ENCODE data around the gene GPR35.

The GPR35 gene

DNA sequence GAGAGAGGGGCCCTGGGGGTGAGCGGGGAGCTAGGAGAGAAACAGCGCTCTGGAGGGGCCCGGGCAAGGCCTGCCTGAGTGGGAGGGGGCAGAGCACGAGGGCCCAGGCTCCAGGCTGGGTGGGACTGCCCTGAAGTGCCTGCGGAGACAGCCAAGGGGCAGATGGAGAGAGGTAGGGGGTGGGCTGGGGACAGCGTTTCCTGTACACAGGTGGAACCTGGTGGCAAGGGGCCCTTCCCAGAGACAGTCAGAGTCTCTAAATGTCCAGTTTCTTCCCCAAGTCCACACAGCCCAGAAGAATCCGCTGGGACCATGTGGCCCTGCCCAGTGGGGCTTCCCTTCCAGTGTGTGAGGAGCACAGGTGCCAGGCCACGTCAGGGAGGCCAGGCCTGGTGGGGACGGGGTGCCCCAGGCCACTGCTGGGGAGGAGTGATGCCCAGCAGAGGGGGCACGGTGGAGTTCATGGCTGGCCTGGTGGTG lies 1.7 kb upstream of the GPR35 start:
- TF ChIP-seq, protein P1, sequence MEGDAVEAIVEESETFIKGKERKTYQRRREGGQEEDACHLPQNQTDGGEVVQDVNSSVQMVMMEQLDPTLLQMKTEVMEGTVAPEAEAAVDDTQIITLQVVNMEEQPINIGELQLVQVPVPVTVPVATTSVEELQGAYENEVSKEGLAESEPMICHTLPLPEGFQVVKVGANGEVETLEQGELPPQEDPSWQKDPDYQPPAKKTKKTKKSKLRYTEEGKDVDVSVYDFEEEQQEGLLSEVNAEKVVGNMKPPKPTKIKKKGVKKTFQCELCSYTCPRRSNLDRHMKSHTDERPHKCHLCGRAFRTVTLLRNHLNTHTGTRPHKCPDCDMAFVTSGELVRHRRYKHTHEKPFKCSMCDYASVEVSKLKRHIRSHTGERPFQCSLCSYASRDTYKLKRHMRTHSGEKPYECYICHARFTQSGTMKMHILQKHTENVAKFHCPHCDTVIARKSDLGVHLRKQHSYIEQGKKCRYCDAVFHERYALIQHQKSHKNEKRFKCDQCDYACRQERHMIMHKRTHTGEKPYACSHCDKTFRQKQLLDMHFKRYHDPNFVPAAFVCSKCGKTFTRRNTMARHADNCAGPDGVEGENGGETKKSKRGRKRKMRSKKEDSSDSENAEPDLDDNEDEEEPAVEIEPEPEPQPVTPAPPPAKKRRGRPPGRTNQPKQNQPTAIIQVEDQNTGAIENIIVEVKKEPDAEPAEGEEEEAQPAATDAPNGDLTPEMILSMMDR (IDR thresholded peaks at IDR 0.05; ENCODE audit: borderline replicate concordance, control extremely low read depth, extremely low read depth, insufficient read depth, missing control alignments) = no peak
- in situ Hi-C loops (cut with MboI; ENCODE audit: low sequenced_read_pairs, unreplicated experiment) = no loop called here
- no peak for DNase-seq (ENCODE audit: low spot score)

DNA sequence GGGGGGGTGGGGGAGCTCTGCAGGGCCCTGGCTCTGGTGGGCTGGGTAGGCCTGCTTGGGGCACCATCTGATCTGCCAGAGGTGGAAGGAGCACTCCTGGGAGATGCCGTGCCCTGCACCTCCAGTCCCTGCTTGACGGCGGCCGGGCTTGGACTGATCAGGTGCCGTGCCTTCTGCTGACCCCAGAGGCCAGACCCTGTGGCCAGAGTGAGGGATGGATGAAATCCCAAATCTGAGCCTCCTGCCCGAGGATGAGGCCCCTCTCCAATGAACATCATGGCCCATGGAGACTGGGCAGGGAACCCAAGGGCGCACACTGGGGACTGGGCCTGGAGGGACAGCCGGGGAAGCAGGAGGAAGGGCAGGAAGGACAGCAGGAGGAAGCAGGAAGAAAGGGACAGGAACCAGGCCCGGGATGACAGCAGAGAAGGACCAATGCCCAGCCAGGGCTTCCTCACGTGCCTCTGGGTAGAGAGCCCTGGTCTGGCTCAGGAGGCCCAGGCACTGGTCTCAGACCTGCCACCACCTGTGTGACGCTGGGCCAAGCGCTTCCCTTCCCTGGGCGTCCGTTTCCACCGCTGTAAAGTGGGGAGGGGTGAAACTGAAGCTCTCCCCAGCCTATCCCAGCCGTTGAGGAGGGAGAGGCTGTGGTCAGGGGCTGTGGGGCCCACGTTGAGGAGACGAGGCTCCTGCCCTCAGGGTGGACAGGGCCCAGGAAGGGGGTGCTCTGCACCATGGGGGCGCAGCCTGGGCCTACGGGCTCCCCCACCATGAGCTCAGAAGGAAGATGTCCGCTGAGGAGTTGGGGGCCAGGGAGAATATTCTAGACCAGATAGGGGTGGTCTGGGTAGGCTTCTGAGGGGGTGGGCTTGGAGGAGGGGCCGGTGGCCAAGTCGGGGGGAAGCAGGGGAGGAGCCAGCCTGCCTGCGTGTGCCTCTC lies 1.0 kb upstream of the GPR35 start:
- TF ChIP-seq, protein P1 (IDR thresholded peaks at IDR 0.05; ENCODE audit: borderline replicate concordance, control extremely low read depth, extremely low read depth, insufficient read depth, missing control alignments) = no peak
- in situ Hi-C loops (cut with MboI; ENCODE audit: low sequenced_read_pairs, unreplicated experiment) = no loop called here
- no peak for DNase-seq (ENCODE audit: low spot score)

DNA sequence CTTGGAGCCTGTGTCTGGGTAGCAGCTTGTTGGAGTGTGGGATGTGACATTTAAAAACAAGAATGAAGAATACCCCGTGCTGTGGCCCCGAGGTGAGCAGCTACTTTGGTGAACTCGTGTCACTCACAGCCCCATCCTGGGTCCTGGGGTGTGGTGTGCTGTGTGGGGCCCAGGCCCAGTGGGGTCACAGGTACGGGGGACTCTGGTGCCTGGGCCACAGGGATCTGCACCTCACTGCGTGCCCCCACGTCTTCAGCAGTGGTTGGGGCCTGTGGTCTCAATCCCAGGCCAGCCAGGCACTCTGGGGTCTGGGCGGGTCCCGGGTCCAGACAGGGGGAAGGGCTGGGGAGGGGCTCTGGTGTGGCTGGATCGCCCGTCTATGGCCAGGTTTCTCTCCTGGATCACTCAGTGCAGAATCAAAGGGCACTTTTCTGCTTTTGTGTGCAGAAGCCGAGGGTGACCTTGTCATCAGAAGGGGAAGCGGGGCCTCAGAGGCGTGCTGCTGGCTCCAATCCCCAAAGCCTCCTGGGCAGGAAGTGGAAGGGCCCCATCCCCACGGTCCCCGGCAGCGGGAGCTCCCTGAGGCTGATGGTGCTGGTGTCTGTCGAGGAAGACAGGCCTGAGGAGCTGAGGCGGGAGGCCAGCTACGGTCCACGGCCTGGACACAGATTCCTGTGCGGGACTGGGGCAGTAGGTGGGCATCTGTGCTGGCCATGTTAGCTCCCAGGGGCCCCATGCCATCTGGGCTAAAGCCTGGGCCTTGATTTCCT lies 1.4 kb downstream of the GPR35 start:
- no peak for DNase-seq (ENCODE audit: low spot score)
- in situ Hi-C loops (cut with MboI; ENCODE audit: low sequenced_read_pairs, unreplicated experiment) = no loop called here
- TF ChIP-seq, protein P1 (IDR thresholded peaks at IDR 0.05; ENCODE audit: borderline replicate concordance, control extremely low read depth, extremely low read depth, insufficient read depth, missing control alignments) = no peak

DNA sequence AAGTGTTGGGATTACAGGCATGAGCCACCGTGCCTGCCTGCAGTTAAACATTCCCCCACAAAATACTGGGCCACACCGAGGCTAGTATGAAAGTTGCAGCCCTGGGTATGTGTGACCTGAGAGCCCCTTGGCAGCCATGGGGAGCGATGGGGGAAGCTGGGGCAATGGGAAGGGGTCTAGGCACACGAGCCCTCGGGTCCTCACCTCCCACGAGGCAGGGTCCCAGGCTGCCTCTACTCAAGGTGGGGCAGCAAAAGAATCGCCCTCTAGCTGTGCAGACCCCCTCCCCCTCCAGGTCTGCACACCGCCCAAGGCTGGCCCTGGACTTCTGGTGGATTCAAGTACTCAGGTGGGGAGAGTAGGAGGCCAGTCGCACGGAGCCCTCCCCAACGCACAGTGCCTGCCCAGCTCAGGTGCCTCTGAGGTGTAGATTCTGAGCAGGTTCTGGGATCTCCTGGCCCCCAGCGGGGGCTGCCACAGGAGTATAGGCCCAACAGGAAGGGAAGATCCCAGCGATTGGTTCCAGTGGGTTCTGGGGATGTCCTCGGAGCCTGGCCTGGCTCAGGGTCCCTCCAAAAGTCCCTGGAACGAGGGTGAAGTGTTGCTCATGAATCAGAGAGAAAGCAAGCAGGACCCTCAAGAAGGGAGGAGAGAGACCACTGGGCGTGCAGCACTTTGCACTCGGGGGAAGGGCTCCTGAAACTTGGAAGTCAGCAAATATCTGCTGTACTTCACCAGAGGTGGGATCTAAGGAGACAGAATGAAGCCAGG lies 2.6 kb downstream of the GPR35 start:
- DNase-seq (ENCODE audit: low spot score) = no peak
- TF ChIP-seq, protein P1 (IDR thresholded peaks at IDR 0.05; ENCODE audit: borderline replicate concordance, control extremely low read depth, extremely low read depth, insufficient read depth, missing control alignments) = no peak
- in situ Hi-C loops (cut with MboI; ENCODE audit: low sequenced_read_pairs, unreplicated experiment) = no loop called here

DNA sequence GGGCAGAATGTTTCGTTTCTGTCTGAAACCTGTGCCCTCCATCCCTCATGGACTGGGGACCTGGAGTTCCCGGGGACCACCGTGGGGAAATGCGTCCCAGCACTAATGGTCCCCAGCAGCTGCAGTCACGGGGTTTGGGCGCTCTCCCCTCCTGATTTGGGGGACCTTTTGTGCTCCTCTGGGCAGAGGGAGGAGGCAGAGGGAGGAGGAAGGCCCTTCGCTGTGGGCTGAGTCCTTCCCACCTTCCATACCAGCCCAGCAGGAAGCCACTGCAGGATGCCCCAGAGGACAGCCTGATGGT lies 3.2 kb downstream of the GPR35 start:
- no peak for DNase-seq (ENCODE audit: low spot score)
- TF ChIP-seq, protein P1 (IDR thresholded peaks at IDR 0.05; ENCODE audit: borderline replicate concordance, control extremely low read depth, extremely low read depth, insufficient read depth, missing control alignments) = no peak
- in situ Hi-C loops (cut with MboI; ENCODE audit: low sequenced_read_pairs, unreplicated experiment) = no loop called here
